Epithelial cell of esophagus (primary cell): Measurements from ENCODE around the gene DHRS3.

Experiments used
- DNase-seq: peaks from one replicate; pipeline ENCODE4 v3.0.0; 2010; ENCODE audit warnings: low read depth
- H3K4me3 ChIP-seq: 2 replicates; pipeline ENCODE4 v1.5.1; 2011; ENCODE audit warnings: mild to moderate bottlenecking, low read length, control low read depth
- CTCF ChIP-seq: IDR thresholded peaks from 2 replicates; pipeline ENCODE4 v1.5.1; 2011; ENCODE audit warnings: low read depth, mild to moderate bottlenecking, low read length, control low read depth, inconsistent platforms; ENCODE audit not compliant: insufficient read depth; ENCODE audit errors: missing control alignments

DHRS3 gene

DNA sequence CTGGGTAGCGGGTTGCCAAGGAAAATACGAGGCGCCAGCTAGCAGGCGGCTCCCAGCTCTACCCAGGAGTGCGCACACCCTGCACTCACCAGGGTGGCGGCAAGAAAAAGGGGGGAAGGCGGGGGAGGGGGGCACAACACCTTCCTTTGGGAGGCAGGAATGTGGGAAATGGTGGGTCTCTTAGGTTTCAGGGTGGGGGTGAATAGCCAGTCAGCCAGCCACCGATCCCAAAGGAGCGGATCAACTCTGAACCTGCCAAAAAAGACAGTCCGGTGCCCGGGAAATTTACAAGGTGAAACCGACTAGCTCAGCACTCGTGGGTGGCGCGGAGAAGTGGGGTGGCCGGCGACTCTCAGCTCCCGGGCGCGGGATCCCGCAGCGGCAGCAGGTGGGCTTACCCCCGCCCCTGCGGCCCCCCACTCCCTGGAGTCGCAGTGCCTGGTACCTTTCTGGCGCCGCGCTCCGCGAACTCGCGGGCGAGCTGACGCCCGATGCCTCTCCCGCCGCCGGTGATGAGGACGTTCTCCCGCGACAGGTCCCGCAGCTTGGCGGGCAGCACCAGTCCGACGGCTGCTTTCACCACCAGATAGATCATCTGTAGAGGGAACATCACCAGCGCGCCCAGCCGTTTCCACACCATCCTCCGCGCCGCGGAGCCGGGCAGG lies 1.2 kb downstream of the DHRS3 start:
- peak; percentile 50 for DNase-seq
- TF ChIP-seq CTCF, result no peak
- peak overlapping the region; percentile 74 for H3K4me3 ChIP-seq

DNA sequence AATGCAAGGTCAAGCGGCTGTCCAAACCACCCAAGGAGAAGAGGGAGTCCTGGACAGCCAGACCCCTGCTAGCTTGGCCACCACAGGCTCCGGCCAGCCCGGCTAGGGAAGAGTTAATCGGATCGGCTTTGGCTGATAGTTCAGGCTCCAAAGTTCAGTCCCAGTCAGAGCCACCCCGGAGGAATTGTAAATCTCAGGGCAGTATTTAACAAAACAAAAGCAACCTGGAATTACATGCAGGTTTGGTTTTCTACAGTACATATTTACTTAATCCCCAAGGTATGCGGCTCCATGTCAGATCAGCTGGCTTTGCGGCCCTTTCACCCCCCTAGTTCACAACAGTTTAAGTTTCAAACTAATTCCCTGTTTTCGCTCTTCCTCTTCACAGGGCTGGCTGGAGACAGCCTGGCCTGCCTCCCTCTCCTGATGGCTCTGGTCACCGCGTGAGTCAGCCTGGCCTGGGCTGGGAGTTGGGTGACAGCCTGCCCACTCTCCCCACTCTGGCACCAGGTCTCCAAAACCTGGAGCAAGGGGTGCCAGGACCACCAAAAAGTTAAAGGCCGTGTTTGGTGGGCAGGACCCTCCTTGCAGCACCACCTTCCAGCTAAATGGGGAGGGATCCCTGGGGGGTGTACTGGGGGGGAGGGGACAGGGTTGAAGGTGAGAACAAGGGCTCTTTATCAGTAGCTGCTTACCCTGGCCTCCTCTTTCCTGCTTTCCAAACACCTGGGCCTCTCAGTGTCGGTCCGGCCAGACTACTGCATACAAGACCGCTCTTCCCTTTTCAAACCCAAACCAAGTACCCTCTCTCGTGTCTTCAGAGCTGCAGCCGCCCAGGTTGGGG lies 1.9 kb downstream of the DHRS3 start:
- peak overlapping the region; percentile 74 for H3K4me3 ChIP-seq
- TF ChIP-seq CTCF, result no peak
- DNase-seq, result peak; percentile 39

DNA sequence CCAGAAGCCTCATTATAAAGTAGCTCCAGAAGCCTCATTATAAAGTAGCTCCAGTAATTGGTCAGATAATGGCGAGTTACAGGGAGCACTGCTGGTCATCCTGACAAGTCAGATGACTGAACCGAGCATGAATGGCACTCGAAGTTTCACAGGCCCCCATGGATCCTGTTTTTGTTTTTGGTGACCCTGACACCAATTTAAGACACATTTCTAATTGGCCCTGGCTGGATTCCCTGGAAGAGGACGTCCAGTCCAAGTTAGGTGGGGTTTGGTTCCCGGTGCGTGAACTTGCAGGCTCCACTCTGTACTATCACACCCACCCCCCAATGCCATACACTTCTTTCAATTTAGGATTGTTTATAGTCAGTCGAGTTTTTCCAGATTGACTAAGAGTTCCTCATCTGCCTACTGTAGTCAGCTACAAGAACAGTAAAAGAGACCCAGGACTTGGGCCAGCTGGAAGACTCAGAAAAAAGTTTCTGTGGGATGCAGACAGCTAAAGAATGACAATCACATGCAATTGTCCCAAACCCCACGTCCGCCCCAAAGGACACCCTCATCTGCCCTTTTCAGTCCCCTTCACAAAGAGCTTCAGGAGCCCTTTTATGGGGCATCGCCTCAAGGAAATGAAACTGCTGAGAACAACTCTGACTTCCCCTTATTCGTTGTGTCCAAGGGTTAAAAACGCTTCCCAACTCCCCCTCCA lies 2.7 kb downstream of the DHRS3 start:
- TF ChIP-seq CTCF, result no peak
- DNase-seq, result peak; percentile 26
- peak overlapping the region; percentile 74 for H3K4me3 ChIP-seq

GRCh38 chr1:12614402-12615158 lies 3.4 kb downstream of the DHRS3 start:
- no peak for DNase-seq
- H3K4me3 ChIP-seq, result no peak overlapping the region
- no peak for TF ChIP-seq CTCF

DNA sequence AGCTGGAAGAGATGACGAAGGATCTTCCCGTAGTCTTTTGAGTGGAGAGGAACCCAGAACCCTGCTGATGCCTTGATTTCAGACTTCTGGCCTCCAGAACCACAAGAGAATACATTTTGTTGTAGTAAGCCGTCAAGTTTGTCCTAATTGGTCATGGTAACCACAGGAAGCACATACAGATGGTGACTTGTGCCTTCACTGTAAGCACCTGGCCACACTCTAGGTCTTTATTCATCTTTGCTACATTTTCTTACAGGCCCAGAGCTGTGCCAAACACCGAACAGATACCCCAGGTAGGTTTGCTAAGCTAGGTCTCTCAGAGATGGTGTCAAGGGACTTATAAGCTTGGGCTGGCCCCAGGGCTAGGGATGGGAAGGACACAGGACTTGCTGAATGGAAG lies 4.8 kb downstream of the DHRS3 start:
- H3K4me3 ChIP-seq, result no peak overlapping the region
- no peak for DNase-seq
- no peak for TF ChIP-seq CTCF

DNA sequence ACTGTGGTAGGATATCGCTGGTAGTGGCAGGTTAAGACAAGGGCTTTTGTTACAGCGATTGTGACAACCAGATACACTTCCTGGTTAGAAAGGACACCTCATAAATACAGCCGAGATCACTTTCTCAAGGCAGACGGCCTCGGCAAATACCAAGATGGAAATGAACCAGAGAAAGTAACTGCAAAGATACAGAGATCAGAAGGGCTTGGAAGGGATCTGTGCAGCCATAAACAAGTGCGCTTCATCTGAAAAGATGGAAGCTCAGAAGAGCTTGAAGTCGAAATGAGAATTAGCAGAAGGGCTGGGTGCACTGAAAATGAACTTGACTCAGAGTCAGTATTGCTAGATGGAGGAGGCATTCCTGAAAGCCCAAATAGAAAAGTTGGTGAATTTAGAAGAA lies 7.1 kb downstream of the DHRS3 start:
- no peak overlapping the region for H3K4me3 ChIP-seq
- DNase-seq, result no peak
- no peak for TF ChIP-seq CTCF
